NCI-H2081 treated with DMSO at 0.1 percent for 48 hours (cell line): ENCODE measurements around the gene UBXN2A.

Experiments used
- DNase-seq: peaks from one replicate; lab custom pipeline; 2025; lab: John Stamatoyannopoulos, UW

UBXN2A gene

GRCh38 chr2:23939987-23940717 lies at the start of gene UBXN2A:
Gene UBXN2A, plus strand, starts transcription at chr2:23940463. Its CDS starts 17,852 bp downstream, at chr2:23958315.
- DNase-seq = no peak

GRCh38 chr2:23900133-23900532 lies 40.1 kb upstream of the UBXN2A start:
- DNase-seq = no peak

DNA sequence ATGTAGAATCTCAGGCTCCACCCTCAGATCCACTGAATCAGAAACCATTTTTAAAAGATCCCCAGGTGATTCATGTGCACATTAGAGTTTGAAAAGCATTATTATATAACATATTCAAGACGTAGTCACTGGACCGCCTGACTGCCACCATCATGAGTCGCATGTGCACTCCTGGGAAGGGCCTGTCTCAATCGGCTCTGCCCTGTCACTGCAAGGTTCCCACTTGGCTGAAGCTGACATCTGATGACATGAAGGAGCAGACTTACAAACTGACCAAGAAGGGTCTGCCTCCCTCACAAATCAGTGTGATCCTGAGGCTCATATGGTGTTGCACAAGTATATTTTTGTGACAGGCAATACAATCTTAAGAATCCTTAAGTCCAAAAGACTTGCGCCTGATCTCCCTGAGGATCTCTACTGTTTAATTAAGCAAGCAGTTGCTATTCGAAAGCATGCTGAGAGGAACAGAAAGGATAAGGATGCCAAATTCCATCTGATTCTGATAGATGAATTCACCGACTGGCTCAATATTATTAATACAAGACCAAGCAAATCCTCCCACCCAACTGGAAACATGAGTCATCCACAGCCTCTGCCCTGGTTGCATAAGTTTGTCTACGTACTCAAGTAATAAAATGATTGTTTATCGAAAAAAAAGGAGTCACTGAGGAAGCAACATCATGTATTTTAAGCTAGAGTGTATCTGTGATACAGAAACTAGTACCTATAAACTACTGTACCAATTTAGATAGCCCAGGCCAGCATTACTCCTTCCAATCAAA lies 39.5 kb upstream of the UBXN2A start:
- DNase-seq = no peak

DNA sequence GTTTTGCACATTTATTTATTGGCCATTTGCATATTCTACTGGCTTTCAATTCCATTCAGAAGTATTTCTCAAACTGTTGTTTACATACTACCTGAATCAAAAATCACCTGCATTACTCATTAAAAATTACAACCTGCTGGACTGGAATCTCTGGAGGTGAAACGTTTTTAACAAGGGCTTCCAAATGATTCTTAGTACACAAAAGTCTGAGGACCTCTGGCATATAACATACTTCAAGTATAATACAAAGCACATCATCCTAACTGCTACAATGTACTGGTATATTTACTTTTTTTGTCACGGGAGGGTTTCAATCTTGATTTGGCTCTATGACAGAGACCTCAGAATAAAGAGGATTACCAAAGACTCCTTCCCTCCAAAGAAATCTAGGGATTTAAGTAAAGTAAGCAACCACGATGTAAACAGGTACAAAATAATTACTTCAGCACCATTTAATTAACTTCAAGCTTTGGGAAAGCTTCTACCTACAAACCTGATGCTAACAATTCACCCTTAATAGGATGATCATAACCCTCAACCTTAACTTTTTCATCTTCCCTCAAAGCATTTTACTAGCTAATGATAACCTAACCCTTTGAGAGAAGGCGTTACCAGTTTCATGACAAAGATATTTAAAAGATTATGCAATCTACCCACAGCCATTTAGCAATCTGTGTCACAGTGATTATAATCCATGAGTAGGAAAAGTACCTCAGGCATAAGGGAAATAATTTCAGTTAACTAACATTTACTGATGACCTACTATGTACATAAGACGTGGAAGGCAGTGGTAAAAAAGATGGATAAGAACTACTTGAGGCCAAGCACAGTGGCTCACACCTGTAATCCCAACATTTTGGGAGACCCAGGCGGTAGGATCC lies 38.1 kb upstream of the UBXN2A start:
- no peak for DNase-seq

- no peak for DNase-seq
These were observed 37.2 kb upstream of the UBXN2A start for GRCh38 chr2:23903034-23903433.

- DNase-seq = no peak
These were observed 36.0 kb upstream of the UBXN2A start for GRCh38 chr2:23904215-23904614.

DNA sequence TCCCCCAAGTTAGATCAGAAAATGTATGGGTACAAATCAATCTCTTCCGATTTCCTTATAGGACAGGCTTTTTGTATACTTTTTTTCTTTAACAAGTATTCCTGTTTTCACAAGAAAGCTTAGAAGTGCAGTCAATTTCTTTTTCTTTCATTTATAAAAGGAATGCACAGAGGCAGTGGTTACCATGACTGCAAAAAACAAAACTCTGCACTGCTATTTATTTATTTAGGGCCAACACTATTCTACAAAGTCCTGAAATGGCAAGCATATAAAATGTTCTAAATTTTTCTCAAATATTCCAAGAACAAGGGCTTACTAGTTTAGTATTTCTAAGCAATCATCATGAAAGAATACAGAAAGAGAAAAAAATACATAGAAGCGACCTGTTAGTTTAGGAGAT lies 35.6 kb upstream of the UBXN2A start:
- no peak for DNase-seq

DNA sequence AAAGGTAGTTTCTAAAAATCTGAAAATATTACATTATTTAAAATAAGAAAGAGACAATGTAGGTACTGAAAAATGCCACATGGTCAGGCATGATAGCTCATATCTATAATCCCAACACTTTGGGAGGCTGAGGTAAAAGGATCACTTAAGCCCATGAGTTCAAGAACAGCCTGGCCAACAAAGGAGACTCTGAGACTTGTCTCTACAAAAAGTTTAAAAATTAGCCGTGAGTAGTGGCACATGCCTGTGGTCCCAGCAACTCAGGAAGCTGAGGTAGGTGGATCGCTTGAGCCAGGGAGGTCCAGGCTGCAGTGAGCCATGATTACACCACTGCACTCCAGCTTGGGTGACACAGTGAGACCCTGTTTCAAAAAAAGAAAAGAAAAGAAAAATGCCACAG lies 35.1 kb upstream of the UBXN2A start:
- DNase-seq = no peak

GRCh38 chr2:23912054-23912453 lies 28.2 kb upstream of the UBXN2A start:
- no peak for DNase-seq

GRCh38 chr2:23915327-23915726 lies 24.9 kb upstream of the UBXN2A start:
- DNase-seq = no peak

GRCh38 chr2:23916727-23917405 lies 23.4 kb upstream of the UBXN2A start:
- DNase-seq = no peak

DNA sequence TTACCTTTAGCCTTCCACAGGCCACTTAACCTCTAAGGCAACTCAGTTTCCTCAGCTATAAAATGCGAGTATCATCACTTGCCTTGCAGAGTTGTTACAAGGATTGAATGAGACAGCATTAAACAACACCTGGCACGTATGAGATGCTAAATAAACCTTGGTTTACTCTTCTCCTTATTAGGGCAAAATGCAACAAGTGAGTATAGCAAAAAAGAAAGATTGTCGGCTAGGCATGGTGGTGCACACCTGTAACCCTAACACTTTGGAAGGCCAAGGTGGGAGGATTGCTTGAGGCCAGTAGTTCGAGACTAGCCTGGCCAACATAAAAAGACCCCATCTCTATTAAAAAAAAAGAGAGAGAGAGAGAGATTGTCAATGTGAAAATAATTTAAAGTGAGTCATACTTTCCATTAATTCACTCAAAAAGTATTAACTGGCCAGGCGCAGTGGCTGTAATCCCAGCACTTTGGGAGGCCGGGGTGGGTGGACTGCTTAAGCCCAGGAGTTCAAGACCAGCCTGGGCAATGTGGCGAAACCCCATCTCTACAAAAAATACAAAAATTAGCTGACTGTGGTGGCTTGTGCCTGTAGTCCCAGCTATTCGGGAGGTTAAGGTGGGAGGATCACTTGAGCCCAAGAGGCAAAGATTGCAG lies 21.3 kb upstream of the UBXN2A start:
- DNase-seq = no peak

- DNase-seq = no peak
These were observed 15.5 kb upstream of the UBXN2A start for GRCh38 chr2:23924589-23925359.

- DNase-seq = no peak
These were observed 14.5 kb upstream of the UBXN2A start for GRCh38 chr2:23925702-23926289.

DNA sequence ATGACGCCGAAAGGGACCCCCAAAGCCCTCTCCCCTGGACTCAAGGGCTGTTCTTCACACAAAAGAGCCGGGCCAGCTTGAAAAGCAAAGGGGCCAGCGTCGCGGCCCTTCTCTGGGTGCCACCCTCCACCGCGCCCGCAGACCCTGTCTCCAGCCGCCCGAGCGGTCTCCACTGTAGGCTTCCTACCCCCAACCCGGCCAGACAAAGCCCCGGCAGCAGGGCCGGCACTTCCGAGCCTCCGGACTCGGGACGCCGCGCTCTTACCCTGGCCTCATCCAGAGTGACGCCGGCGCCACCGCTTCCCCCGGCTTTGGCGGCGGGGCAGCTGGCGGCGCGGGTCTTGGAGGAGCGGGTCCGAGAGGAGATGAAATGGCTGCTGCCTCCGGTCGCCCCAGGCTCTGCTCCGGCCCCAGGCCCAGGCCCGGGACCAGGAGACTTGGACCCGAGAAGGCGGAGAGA lies 13.9 kb upstream of the UBXN2A start:
- no peak for DNase-seq

DNA sequence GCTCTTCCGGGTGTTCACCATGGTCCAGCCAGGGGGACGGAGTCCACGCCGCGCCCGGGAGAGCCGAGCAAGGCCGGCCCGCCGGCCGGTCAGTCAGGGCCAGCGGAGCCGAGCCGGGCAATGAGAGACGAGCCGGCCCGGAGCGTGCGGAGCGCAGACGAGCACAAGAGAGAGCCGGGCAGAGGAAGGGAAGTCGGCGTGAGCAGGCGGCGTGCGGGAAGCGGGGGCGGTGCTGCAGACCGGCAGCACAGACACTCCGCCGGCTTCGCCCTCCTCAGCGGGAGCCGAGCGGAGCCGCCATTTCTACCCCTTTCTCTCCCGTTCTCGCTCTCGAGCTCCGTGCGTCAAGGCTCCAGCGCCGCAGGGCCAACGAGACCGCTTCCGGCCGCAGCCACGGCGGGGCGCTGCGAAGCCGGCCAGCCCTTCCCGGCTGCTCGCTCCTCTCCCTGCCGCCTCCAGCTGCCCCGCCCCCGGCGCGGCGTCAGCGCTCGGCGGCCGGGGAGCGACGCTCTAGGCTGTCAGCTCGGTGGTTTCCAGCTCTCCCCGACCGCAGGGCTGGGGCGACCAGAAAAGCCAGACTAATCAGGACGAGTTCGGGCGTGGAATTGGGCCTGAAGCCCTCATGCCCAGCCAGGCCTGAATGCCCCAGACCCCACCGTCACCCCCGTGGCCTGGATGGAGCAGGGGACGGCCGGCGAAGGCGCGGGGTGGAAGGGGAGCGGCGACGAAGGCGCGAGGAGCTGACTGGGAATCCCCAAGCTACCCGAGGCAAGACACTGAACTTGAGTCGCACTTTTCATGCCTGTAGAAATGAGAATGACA lies 13.3 kb upstream of the UBXN2A start, which contains the start of gene ATAD2B:
Gene ATAD2B (minus strand): TSS at position 374 of the 822 bp plus-strand sequence. CDS start 353 bp downstream, at position 21.
- DNase-seq = peak; percentile 85

- DNase-seq = no peak
These were observed 6.0 kb upstream of the UBXN2A start for GRCh38 chr2:23934259-23934658.

GRCh38 chr2:23940718-23941620 lies 706 bp downstream of the UBXN2A start:
- DNase-seq = no peak
